ENCODE data around the gene WDR38. TPM values are rescaled to one million over a fixed set of nuclear protein-coding genes. Genes with fewer than 3 reads are reported as not detected.

The WDR38 gene
- total and polyA plus RNA-seq, 9 of the 15 experiments (the other 6 are each of a cell fraction or from before 2014, with no cell fraction given) = not detected

DNA sequence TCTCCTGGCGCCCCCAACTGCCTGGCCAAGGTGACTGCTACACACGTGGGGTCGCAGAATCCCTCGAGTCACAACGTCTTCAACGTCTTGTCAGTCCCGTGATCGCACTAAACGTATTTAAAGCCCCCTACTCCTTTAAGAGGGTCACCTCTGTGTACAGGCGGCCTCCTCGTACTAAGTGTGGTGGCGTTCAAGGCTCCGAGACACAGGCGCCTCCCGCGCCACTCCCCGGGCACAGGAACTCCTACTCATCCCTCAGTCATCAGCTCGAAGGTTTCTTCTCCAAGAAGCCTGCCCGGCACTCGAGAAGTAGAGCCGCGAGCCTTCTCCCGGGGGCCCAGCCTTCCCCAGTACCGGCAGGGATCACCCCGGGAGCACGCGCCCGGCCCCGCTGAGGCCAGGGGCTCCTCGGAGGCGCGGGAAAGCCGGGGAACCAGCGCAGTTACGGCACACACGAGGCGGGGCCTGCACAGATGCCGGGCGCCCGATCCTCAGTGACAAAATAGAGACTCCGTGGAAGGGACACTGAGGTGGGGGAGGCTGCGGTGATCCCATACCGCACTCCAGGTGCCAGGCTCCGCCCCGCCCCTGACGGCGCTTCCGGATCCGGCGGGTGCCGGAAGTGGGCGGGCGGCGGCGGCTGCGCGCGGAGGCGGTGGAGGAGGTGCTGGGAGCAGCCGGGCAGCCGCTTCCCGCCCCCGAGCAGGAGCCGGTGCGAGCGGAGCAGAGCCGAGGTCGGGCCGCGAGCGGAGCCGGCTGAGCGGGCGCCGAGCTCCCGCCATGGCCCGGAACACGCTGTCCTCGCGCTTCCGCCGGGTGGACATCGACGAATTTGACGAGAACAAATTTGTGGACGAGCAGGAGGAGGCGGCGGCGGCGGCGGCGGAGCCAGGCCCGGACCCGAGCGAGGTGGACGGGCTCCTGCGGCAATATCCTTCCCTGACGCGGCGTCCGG lies 15.5 kb downstream of the WDR38 start (continued):
- TF ChIP-seq, protein P1, sequence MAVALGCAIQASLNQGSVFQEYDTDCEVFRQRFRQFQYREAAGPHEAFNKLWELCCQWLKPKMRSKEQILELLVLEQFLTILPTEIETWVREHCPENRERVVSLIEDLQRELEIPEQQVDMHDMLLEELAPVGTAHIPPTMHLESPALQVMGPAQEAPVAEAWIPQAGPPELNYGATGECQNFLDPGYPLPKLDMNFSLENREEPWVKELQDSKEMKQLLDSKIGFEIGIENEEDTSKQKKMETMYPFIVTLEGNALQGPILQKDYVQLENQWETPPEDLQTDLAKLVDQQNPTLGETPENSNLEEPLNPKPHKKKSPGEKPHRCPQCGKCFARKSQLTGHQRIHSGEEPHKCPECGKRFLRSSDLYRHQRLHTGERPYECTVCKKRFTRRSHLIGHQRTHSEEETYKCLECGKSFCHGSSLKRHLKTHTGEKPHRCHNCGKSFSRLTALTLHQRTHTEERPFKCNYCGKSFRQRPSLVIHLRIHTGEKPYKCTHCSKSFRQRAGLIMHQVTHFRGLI (CRISPR knock-in tag; IDR thresholded peaks at IDR 0.05) = no peak
- TF ChIP-seq HDAC6 (IDR thresholded peaks at IDR 0.05; ENCODE audit: low read depth, low read length) (no peak), STAG1 (CRISPR knock-in tag; IDR thresholded peaks at IDR 0.05; ENCODE audit: borderline replicate concordance) (no peak), ZNF699 (CRISPR knock-in tag; IDR thresholded peaks at IDR 0.05; ENCODE audit: insufficient replicate concordance) (no peak), RBM17 (IDR thresholded peaks at IDR 0.05; ENCODE audit: borderline replicate concordance, low read depth, low read length) (no peak), ZNF561 (CRISPR knock-in tag; conservative IDR thresholded peaks at IDR 0.05) (no peak), TAF9B (IDR thresholded peaks at IDR 0.05; ENCODE audit: partially characterized antibody) (no peak), ZNF316 (IDR thresholded peaks at IDR 0.05) (0 out of 2 replicates have a peak, but pooled peaks have one; percentile 1), BCL6 (CRISPR knock-in tag; IDR thresholded peaks at IDR 0.05) (no peak), CC2D1A (IDR thresholded peaks at IDR 0.05) (no peak), ARHGAP35 (IDR thresholded peaks at IDR 0.05; ENCODE audit: partially characterized antibody) (no peak), U2AF2 (optimal IDR thresholded peaks at IDR 0.05; ENCODE audit: low read depth, low read length) (no peak), ZNF57 (CRISPR knock-in tag; IDR thresholded peaks at IDR 0.05) (no peak), EHMT2 (IDR thresholded peaks at IDR 0.05) (no peak), SMARCC2 (IDR thresholded peaks at IDR 0.05; ENCODE audit: low read depth) (no peak), FIP1L1 (IDR thresholded peaks at IDR 0.05; ENCODE audit: low read depth, low read length, poor library complexity, severe bottlenecking) (peak; percentile 61)
- TF ChIP-seq, protein P2, sequence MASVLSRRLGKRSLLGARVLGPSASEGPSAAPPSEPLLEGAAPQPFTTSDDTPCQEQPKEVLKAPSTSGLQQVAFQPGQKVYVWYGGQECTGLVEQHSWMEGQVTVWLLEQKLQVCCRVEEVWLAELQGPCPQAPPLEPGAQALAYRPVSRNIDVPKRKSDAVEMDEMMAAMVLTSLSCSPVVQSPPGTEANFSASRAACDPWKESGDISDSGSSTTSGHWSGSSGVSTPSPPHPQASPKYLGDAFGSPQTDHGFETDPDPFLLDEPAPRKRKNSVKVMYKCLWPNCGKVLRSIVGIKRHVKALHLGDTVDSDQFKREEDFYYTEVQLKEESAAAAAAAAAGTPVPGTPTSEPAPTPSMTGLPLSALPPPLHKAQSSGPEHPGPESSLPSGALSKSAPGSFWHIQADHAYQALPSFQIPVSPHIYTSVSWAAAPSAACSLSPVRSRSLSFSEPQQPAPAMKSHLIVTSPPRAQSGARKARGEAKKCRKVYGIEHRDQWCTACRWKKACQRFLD (CRISPR knock-in tag; IDR thresholded peaks at IDR 0.05) = no peak; the same call in 1 of the 2 replicates
- TF ChIP-seq, protein P3, sequence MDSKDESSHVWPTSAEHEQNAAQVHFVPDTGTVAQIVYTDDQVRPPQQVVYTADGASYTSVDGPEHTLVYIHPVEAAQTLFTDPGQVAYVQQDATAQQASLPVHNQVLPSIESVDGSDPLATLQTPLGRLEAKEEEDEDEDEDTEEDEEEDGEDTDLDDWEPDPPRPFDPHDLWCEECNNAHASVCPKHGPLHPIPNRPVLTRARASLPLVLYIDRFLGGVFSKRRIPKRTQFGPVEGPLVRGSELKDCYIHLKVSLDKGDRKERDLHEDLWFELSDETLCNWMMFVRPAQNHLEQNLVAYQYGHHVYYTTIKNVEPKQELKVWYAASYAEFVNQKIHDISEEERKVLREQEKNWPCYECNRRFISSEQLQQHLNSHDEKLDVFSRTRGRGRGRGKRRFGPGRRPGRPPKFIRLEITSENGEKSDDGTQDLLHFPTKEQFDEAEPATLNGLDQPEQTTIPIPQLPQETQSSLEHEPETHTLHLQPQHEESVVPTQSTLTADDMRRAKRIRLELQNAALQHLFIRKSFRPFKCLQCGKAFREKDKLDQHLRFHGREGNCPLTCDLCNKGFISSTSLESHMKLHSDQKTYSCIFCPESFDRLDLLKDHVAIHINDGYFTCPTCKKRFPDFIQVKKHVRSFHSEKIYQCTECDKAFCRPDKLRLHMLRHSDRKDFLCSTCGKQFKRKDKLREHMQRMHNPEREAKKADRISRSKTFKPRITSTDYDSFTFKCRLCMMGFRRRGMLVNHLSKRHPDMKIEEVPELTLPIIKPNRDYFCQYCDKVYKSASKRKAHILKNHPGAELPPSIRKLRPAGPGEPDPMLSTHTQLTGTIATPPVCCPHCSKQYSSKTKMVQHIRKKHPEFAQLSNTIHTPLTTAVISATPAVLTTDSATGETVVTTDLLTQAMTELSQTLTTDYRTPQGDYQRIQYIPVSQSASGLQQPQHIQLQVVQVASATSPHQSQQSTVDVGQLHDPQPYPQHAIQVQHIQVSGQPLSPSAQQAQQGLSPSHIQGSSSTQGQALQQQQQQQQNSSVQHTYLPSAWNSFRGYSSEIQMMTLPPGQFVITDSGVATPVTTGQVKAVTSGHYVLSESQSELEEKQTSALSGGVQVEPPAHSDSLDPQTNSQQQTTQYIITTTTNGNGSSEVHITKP (IDR thresholded peaks at IDR 0.05; ENCODE audit: partially characterized antibody) = no peak
- TF ChIP-seq, protein P4, sequence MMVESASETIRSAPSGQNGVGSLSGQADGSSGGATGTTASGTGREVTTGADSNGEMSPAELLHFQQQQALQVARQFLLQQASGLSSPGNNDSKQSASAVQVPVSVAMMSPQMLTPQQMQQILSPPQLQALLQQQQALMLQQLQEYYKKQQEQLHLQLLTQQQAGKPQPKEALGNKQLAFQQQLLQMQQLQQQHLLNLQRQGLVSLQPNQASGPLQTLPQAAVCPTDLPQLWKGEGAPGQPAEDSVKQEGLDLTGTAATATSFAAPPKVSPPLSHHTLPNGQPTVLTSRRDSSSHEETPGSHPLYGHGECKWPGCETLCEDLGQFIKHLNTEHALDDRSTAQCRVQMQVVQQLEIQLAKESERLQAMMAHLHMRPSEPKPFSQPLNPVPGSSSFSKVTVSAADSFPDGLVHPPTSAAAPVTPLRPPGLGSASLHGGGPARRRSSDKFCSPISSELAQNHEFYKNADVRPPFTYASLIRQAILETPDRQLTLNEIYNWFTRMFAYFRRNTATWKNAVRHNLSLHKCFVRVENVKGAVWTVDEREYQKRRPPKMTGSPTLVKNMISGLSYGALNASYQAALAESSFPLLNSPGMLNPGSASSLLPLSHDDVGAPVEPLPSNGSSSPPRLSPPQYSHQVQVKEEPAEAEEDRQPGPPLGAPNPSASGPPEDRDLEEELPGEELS (CRISPR knock-in tag; IDR thresholded peaks at IDR 0.05; ENCODE audit: borderline replicate concordance) = peak; percentile 76; the same call in 1 of the 2 replicates

Data from K562 (cell line).